B cell (primary cell): ENCODE results near the gene ARHGAP27. TPM values are rescaled to one million over a fixed set of nuclear protein-coding genes. Genes with fewer than 3 reads are reported as not detected.

Experiments
- ATAC-seq: fragments of 200-7000 bp; cut with Tn5 transposase; one replicate; pipeline ENCODE4 v1.10.0; 2021; ENCODE audit warnings: low read depth, mild to moderate bottlenecking, moderate number of reproducible peaks, moderate library complexity
- CTCF ChIA-PET: fragments of 350-600 bp; sonication (Branson Sonifier 250); formaldehyde crosslinking; loops from one replicate; lab custom pipeline; 2021; ENCODE audit warnings: antibody characterized with exemption, inconsistent platforms; lab: Charles Lee
- POLR2A ChIA-PET: fragments of 350-600 bp; sonication (Branson Sonifier 250); formaldehyde crosslinking; loops from one replicate; lab custom pipeline; 2021; ENCODE audit warnings: antibody characterized with exemption; lab: Charles Lee
- DNase-seq: peaks from one replicate; pipeline ENCODE4 v3.0.0; 2013
- H2AFZ ChIP-seq: 2 replicates; pipeline ENCODE4 v1.6.1; 2012; ENCODE audit warnings: mild to moderate bottlenecking, low read depth, low read length; ENCODE audit not compliant: insufficient read depth, poor library complexity, severe bottlenecking
- H3K27ac ChIP-seq, 2 donors: 1 replicate in 1 of 2; 2 replicates in 1 of 2; pipeline ENCODE4 v1.5.1; 2012 to 2013; ENCODE audit warnings: low read length in 2 of 2, mild to moderate bottlenecking in 2 of 2, moderate library complexity in 1 of 2
- H3K27me3 ChIP-seq, 4 experiments: fragments of 200-600 bp in 1 of 4; sonication (generic) in 1 of 4; replicated peaks in 1 of 4; 1 replicate in 2 of 4; 2 replicates in 2 of 4; pipeline versions ENCODE4 v1.6.1 to v1.7.0; 2013 to 2016; ENCODE audit warnings: low read length in 3 of 4, mild to moderate bottlenecking in 2 of 4, mixed read lengths in 1 of 4, moderate library complexity in 1 of 4; ENCODE audit not compliant: insufficient read depth in 4 of 4, control insufficient read depth in 3 of 4; ENCODE audit errors: control extremely low read depth in 1 of 4
- H3K36me3 ChIP-seq, 2 experiments: replicated peaks in 1 of 2; 1 replicate in 1 of 2; 2 replicates in 1 of 2; pipeline versions ENCODE4 v1.6.1 to v1.7.1; 2013; ENCODE audit warnings: low read length in 1 of 2; ENCODE audit not compliant: insufficient read depth in 2 of 2, control insufficient read depth in 1 of 2; ENCODE audit errors: control extremely low read depth in 1 of 2, extremely low read depth in 1 of 2
- H3K4me1 ChIP-seq, 2 donors: fragments of 200-600 bp in 1 of 2; sonication (generic) in 1 of 2; 1 replicate in 1 of 2; 2 replicates in 1 of 2; pipeline versions ENCODE4 v1.5.1 to v1.6.1; 2013 to 2017; ENCODE audit warnings: low read length in 2 of 2; ENCODE audit not compliant: control insufficient read depth in 2 of 2, insufficient read depth in 2 of 2
- H3K4me2 ChIP-seq: replicated peaks from 2 replicates; pipeline ENCODE3; 2012; ENCODE audit warnings: mild to moderate bottlenecking, low read depth, low read length; ENCODE audit not compliant: poor library complexity, severe bottlenecking
- H3K4me3 ChIP-seq, 5 experiments: fragments of 200-600 bp in 1 of 5; sonication (generic) in 1 of 5; 1 replicate in 3 of 5; 2 replicates in 2 of 5; pipeline versions ENCODE4 v1.5.1 to v1.7.0; 2011 to 2016; ENCODE audit warnings: low read length in 4 of 5, mild to moderate bottlenecking in 4 of 5, low read depth in 2 of 5, control low read depth in 1 of 5, moderate library complexity in 1 of 5; ENCODE audit not compliant: insufficient read depth in 1 of 5; ENCODE audit errors: control extremely low read depth in 1 of 5, extremely low read depth in 1 of 5
- H3K79me2 ChIP-seq: fragments of 200-600 bp; sonication (generic); one replicate; pipeline ENCODE4 v1.6.0; 2016; ENCODE audit warnings: low read length; ENCODE audit not compliant: control insufficient read depth, insufficient read depth
- H3K9ac ChIP-seq: fragments of 200-600 bp; sonication (generic); 2 replicates; pipeline ENCODE4 v1.6.1; 2017; ENCODE audit warnings: mild to moderate bottlenecking, low read length, moderate library complexity
- H3K9me3 ChIP-seq, 3 donors: one replicate each; pipeline versions ENCODE4 v1.6.1 to v1.7.1; 2013; ENCODE audit warnings: low read length in 2 of 3; ENCODE audit not compliant: control insufficient read depth in 2 of 3, insufficient read depth in 1 of 3; ENCODE audit errors: control extremely low read depth in 1 of 3
- H4K20me1 ChIP-seq: 2 replicates; pipeline ENCODE4 v1.6.0; 2012; ENCODE audit warnings: mild to moderate bottlenecking, low read length; ENCODE audit not compliant: insufficient read depth, control insufficient read depth, poor library complexity, severe bottlenecking
- H3K27ac Mint-ChIP-seq: one replicate; pipeline ENCODE4 v1.8.0; 2021; ENCODE audit warnings: mixed read lengths
- H3K27me3 Mint-ChIP-seq: one replicate; pipeline ENCODE4 v1.8.0; 2021; ENCODE audit warnings: mixed read lengths
- H3K4me1 Mint-ChIP-seq: one replicate; pipeline ENCODE4 v1.8.0; 2021; ENCODE audit warnings: mixed read lengths
- H3K4me3 Mint-ChIP-seq: one replicate; pipeline ENCODE4 v1.8.0; 2021; ENCODE audit warnings: mixed read lengths
- H3K9me3 Mint-ChIP-seq: one replicate; pipeline ENCODE4 v1.8.0; 2022; ENCODE audit warnings: mixed read lengths; ENCODE audit not compliant: insufficient read depth
- CTCF ChIP-seq: fragments of 200-600 bp; IDR thresholded peaks from one replicate; pipeline ENCODE4 v1.8.0; 2022; ENCODE audit warnings: antibody characterized with exemption, mild to moderate bottlenecking
- EZH2 ChIP-seq: IDR thresholded peaks from 2 replicates; pipeline ENCODE4 v1.6.1; 2012; ENCODE audit warnings: borderline replicate concordance, low read depth, mild to moderate bottlenecking, moderate library complexity, low read length; ENCODE audit not compliant: insufficient read depth, poor library complexity, severe bottlenecking
- WGBS: methylation state at CpG from one replicate; pipeline ENCODE4 v1.1.5; 2013; ENCODE audit warnings: missing lambda C conversion rate; ENCODE audit not compliant: insufficient coverage; 5-methylcytosine and 5-hydroxymethylcytosine counted together
- intact Hi-C: fragments of 100-400 bp; cut with micrococcal nuclease; formaldehyde crosslinking; loops from one replicate; pipeline ENCODE4 v1.10.0; 2022
- polyA plus RNA-seq: library from polyadenylated mRNA; depleted of rRNA; stranded (reverse); fragments of >200 nt; gene quantifications from 2 replicates; pipeline ENCODE4 v1.2.3, GENCODE V29; 2012
- total RNA-seq, 2 donors: library from RNA; stranded (reverse); fragments of 120-200 nt in 1 of 2; gene quantifications; 1 replicate in 1 of 2; 2 replicates in 1 of 2; pipeline versions ENCODE4 v1.2.3 to v1.2.4, GENCODE V29; 2013 to 2022

ARHGAP27 gene
- total and polyA plus RNA-seq, 2 donors (not counting 1 experiment from before 2014, with no cell fraction given) = 159 to 227 TPM

GRCh38 chr17:45396496-45397205 is 36.0 kb downstream of the ARHGAP27 start:
- Histone ChIP-seq H3K9ac (no peak overlapping the region), H3K36me3 (peaks cover 0 to 77% of the 10 kb centered on the region in 2 experiments), H3K9me3 (no peaks in the 10 kb centered on the region), H3K4me3 (no peak overlapping the region), H3K4me1 (no peaks in the 10 kb centered on the region), H3K79me2 (no peaks in the 10 kb centered on the region), H3K27ac (no peak overlapping the region), H3K27me3 (no peaks in the 10 kb centered on the region), H3K4me2 (no peak overlapping the region), H4K20me1 (peaks cover 40% of the 10 kb centered on the region), H2AFZ (no peak overlapping the region)
- TF ChIP-seq CTCF = no peak
- no peak for TF ChIP-seq EZH2
- H3K27ac Mint-ChIP-seq = no peak overlapping the region
- H3K27me3 Mint-ChIP-seq = no peaks in the 10 kb centered on the region
- peaks cover 2% of the 10 kb centered on the region for H3K4me1 Mint-ChIP-seq
- DNase-seq = peak; percentile 17
- ATAC-seq = no peak
- H3K4me3 Mint-ChIP-seq = no peak overlapping the region
- intact Hi-C loops = no loop called here
- POLR2A ChIA-PET = no interaction called here
- no peaks in the 10 kb centered on the region for H3K9me3 Mint-ChIP-seq
- WGBS = 96% methylated on average over 48 of the region's 50 CpGs
- CTCF ChIA-PET = interaction anchor here (0.8 to 18.7 kb wide), 7 partner anchors 9 to 119 kb away, joined by 3 to 520 read pairs (median 4); no protein-coding TSS in a partner anchor
